Kidney epithelial cell (primary cell): ENCODE measurements around the gene PFKL. TPM values are rescaled to one million over a fixed set of nuclear protein-coding genes. Genes with fewer than 3 reads are reported as not detected.

ENCODE experiments used
- DNase-seq: peaks from one replicate; pipeline ENCODE4 v3.0.0-alpha.2; 2010; ENCODE audit warnings: low read depth
- H3K27me3 ChIP-seq: 2 replicates; pipeline ENCODE4 v1.6.0; 2011; ENCODE audit warnings: low read length; ENCODE audit not compliant: control insufficient read depth, insufficient read depth
- H3K36me3 ChIP-seq: 2 replicates; pipeline ENCODE4 v1.5.1; 2011; ENCODE audit warnings: low read length; ENCODE audit not compliant: control insufficient read depth, insufficient read depth
- H3K4me3 ChIP-seq: 2 replicates; pipeline ENCODE4 v1.5.1; 2011; ENCODE audit warnings: low read depth, mild to moderate bottlenecking, control low read depth, low read length
- total RNA-seq: library from RNA; depleted of rRNA; stranded (reverse); fragments of >200 nt; gene quantifications from 2 replicates; pipeline ENCODE4 v1.2.3, GENCODE V29; 2015
- TF ChIP-seq, protein P1 (sequence below): IDR thresholded peaks from 2 replicates; pipeline ENCODE4 v1.5.1; 2011; ENCODE audit warnings: mild to moderate bottlenecking, moderate library complexity, low read length, control low read depth, inconsistent platforms; ENCODE audit not compliant: insufficient read depth, poor library complexity, severe bottlenecking

PFKL gene
- total RNA-seq, 1 donor from 2014 or later = 75.8 TPM

DNA sequence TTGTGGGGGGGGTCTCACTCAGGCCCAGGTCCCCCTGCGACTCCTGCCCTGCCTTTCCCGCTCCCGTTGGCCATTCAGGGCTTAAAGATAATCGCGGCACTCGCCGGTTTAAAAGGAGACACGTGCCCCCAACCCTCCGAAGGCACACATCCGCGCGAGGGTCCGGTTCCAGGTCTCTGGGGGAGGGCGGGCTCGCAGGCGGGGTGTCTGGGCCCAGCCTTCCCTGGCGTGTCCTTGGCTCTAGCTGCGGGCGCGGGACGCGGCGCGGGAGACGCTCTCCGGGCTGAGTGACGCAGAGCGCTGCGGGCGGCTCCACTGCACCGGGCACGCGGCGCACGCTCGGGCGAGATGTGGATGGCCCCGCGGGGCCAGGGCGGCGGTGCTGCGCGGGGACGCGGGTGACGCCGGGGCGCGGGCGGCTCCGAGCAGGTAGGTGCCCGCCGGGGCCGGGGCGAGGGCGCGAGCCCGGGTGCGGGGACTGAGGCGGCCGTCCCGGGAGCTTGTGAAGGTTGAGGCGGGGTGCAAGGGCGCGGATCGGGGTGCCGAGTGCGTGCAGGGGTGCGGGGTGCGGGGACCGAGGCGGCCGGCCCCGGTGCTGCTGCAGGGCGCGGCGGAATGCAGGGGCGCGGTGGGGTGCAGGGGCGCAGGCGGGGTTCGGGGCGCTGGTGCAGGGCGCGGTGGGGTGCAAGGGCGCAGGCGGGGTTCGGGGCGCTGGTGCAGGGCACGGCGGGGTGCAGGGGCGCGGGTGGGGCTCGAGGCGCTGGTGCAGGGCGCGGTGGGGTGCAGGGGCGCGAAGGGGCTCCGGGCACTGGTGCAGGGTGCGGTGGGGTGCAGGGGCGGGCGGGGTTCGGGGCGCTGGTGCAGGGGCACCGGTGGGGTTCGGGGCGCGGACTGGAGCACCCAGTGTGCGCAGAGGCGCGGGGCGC is 50.3 kb downstream of the PFKL start:
- TF ChIP-seq, protein P1, sequence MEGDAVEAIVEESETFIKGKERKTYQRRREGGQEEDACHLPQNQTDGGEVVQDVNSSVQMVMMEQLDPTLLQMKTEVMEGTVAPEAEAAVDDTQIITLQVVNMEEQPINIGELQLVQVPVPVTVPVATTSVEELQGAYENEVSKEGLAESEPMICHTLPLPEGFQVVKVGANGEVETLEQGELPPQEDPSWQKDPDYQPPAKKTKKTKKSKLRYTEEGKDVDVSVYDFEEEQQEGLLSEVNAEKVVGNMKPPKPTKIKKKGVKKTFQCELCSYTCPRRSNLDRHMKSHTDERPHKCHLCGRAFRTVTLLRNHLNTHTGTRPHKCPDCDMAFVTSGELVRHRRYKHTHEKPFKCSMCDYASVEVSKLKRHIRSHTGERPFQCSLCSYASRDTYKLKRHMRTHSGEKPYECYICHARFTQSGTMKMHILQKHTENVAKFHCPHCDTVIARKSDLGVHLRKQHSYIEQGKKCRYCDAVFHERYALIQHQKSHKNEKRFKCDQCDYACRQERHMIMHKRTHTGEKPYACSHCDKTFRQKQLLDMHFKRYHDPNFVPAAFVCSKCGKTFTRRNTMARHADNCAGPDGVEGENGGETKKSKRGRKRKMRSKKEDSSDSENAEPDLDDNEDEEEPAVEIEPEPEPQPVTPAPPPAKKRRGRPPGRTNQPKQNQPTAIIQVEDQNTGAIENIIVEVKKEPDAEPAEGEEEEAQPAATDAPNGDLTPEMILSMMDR = no peak
- H3K27me3 ChIP-seq = peaks cover 56% of the 10 kb centered on the region
- H3K4me3 ChIP-seq = no peak overlapping the region
- no peak for DNase-seq
- no peaks in the 10 kb centered on the region for H3K36me3 ChIP-seq

DNA sequence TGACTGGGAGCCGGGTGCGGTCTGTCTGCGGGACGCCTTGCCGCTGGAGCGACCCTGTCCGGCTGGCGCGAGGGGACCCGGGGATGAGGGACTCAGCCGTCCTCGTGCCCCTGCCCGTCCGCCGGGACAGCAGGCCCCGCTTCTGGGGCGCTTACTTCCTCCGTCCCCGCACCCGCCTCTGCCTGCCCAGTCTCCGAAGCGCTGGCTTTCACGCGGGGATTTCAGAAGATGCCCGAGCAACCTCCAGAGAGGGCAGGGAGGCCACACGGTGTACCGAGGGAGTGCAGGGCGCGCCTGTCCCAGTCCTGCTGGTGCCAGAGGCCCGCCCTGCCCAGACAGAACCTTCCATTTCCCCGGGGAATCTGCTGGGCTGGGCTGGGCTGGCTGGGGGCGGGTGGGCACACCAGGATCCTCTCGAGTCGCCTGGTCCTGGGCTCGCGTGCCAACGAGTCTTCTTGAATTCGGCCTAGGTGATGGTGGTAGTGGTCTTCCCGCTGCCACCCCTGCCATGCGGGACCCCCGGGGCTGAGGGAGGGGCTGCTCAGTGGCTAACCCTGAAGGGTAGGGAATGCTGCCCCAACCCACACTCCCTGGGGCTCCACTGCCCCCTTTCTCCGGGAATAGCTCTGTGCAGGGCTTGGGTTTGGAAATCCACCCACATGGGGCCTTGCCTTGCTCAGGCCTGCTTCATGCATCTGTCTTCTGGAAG is 51.1 kb downstream of the PFKL start:
- peaks cover 57% of the 10 kb centered on the region for H3K27me3 ChIP-seq
- TF ChIP-seq, protein P1 = no peak
- H3K4me3 ChIP-seq = no peak overlapping the region
- H3K36me3 ChIP-seq = no peaks in the 10 kb centered on the region
- no peak for DNase-seq

DNA sequence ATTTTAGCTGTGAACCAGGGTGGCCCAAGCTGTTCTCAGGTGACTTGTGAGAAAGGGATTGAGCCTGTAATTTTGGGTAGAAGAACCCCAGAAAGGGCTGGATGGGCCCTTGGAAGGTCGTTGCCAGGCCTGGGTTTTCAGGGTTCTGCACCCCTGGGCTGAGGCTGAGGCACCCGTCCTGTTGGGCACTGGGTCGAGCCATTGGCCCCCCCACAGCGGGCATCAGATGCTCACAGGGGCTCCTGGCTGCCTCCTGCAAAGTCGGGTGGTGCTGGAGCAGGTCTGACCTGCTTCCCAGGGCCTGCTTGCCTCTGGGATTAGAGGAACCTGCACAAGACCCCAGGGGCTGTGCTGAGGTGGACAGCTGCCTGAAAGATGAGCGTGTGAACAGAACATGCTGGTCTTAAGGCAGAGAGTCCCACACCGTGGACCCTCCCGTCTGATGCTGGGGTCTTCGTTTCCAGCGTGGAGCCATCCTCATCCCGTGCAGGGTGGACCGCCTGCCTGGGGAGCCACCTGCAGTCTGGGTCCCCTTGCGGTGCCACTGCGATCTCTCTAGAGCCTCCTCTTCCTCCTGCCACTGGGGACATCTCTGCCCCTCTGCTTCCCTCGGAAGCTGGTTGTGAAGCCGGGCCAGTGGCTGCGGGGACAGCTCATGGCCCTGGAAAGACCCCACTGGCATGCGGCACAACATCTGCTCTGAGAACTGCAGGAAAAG is 51.8 kb downstream of the PFKL start:
- peaks cover 57% of the 10 kb centered on the region for H3K27me3 ChIP-seq
- no peaks in the 10 kb centered on the region for H3K36me3 ChIP-seq
- no peak for DNase-seq
- H3K4me3 ChIP-seq = no peak overlapping the region
- TF ChIP-seq, protein P1 = no peak

DNA sequence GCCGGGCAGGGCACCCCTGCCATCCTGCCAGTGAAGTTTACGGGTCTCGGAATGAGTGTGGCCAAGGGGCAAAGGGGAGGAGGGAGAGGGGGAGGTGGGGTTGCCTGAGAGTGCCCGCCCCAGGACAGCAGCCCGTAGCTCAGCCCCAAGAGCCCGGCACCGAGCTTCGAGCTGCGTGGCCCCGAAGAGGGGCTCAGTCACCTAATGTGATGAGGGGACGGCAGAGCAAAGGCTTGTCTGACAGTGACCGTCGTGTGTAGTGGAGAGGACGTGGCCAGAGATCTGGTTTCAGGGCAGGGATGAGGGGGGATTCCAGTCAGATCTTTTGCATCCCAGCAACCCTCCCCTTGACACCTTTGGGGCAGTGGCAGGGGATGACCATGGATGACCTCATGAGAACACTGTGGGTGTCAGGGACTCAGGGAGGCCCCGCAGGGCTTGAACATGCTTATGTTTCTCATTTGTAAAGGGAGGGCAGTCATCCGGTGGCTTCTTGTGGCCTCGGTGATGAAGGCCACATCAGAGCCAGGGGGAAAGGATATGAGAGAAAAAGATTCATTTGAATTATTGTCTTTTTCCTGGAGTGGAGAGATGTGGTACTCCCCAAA is 52.5 kb downstream of the PFKL start:
- Histone ChIP-seq H3K27me3 (peaks cover 57% of the 10 kb centered on the region), H3K4me3 (no peak overlapping the region)
- TF ChIP-seq, protein P1 = no peak

DNA sequence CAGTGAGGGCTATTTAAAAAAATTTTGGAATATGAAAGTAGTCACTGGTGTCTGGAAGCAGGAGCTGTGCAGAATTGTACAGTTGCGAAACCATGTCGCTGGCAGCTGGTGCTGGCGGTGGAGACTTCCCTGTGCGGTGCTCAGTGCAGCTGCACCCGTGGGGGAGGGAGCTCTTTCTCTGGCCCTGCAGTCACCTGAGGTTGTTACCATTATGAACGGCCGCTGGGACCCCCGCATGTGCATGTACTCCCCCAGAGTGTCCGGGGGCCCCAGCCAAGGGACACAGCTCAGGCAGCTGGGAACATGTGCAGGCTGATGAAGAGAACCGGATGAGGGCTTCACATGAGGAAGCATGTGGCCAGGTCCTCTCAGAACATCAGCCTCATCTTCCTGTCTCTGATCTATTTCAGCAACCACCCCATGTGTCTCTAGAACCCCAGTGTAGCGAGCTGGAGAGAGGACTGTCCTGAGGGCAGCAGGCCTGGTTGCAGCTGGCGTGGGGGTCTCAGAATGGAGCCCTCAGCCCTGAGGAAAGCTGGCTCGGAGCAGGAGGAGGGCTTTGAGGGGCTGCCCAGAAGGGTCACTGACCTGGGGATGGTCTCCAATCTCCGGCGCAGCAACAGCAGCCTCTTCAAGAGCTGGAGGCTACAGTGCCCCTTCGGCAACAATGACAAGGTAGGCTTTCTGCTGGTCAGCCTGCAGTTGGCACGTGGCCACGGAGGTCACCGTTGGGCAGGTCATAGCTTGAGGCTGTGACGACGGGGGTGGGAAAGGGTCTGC is 53.5 kb downstream of the PFKL start, which contains the start of gene TRPM2:
Gene TRPM2 (plus strand): TSS at position 431 of the 780 bp plus-strand sequence. CDS start 80 bp downstream, at position 511.
- Histone ChIP-seq H3K36me3 (no peaks in the 10 kb centered on the region), H3K4me3 (no peak within 1 kb of the TSS), H3K27me3 (peaks cover 51% of the 10 kb centered on the region)
- DNase-seq = no peak
- TF ChIP-seq, protein P1 = no peak

More for the DNA sequence above, 52.5 kb downstream of the PFKL start:
- H3K36me3 ChIP-seq = no peaks in the 10 kb centered on the region
- DNase-seq = no peak
